ENCODE results near the gene ATXN7.
A peak's percentile ranks its signal among the peaks of the same experiment; 100 is the strongest.

ATXN7 gene

DNA sequence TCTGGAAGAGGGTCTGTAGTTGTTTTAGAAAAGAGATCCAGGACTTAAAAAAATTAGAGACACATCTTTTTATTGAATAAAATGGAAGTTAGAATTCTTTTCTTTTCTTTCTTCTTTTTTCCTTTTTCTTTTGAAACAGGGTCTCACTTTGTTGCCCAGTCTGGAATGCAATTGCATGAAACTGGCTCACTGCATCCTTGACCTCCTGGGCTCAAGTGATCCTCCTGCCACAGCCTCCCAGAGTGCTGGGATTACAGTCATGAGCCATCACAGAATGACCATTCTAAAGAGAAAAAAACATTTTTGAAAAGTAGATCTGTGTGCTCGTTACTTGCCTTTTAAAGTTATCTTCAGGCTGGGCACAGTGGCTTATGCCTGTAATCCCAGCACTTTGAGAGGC lies 3.6 kb downstream of the ATXN7 start:
- no peak for DNase-seq

DNA sequence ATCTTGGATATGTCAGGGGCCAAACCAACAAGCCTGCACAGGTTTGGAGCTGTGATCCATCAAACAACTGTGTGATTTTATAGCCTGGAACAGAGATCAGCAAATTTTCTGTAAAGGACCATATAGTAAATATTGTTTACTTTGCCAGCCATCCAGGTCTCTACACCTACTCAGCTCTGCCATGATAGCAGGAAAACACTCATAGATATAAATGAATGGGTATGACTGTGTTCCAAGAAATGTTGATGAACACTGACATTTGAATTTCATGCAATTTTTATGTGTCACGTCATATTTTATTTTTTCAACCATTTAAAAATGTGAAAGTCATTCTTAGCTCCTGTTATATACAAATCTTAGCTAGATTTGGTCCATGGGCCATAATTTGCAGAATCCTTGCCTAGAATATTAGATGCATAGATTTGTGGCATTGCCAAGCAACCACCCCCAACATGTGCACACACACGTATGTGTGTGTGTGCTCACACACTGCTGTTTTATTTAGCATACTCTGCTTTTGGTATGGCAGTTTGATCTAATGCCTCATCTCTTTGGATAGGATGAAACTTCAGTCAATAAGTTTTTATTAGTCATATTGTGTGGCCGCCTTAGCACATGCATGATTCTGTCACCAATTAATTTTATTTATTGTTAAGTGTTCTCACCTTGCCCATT lies 6.4 kb downstream of the ATXN7 start:
- DNase-seq = no peak

GRCh38 chr3:63870615-63871005 lies 6.9 kb downstream of the ATXN7 start:
- DNase-seq = no peak

- no peak for DNase-seq
Measured at GRCh38 chr3:63872135-63872924, 8.7 kb downstream of the ATXN7 start.

- DNase-seq = no peak
Measured at GRCh38 chr3:63874769-63875168, 11.1 kb downstream of the ATXN7 start.

DNA sequence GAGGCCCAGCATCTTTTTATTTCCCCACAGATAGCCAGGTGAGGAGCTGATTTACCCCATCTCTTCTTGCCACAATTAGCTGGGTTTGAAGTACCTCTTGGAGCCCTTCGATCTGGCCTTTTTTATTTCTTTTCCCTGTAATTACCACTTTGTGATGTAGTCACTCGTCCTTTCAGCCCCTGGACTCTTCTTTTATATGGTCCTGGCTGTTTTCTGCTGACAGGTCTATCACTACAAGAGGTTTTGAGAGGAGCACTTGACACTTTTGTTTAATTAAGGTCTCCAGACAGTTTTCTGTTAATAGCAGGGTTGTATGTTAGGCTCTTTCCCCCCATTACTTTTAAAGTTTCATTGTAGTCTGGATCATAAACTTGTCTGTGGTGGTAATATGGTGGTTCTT lies 11.8 kb downstream of the ATXN7 start:
- no peak for DNase-seq

- no peak for DNase-seq
Measured at GRCh38 chr3:63876260-63876659, 12.6 kb downstream of the ATXN7 start.

- DNase-seq = no peak
Measured at GRCh38 chr3:63877737-63878393, 14.2 kb downstream of the ATXN7 start.

DNA sequence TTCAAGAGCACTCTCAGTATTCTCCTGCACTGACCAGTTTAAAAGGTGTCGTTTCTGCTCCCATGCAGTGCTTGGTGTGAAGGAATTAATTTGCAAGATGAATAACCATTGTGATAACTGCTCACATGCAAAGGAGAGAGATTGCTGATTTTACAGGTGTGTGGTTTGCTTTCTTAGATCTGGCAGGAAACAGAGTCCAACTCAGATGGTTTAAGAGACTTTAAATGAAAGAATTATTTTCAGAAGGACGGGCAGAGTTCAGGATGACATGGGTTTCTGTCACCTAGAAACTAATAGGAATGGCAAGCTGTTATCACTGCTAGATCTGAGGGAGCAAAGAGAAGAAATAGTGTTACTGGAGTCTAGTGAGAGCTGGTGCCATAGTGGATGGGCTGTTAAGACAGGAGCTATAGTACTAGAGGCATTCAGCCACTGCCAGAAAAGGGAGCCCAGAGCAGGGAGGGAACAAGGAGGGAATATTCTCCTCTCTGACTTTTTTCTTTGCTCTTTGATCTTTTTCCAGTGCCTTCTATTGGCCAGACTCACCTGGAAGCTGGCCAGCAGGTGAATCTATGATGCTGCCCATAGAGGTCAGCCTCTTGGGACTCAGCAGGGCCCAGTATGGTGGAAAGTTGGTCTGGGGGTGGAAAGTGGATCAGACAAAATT lies 14.9 kb downstream of the ATXN7 start:
- DNase-seq = no peak

DNA sequence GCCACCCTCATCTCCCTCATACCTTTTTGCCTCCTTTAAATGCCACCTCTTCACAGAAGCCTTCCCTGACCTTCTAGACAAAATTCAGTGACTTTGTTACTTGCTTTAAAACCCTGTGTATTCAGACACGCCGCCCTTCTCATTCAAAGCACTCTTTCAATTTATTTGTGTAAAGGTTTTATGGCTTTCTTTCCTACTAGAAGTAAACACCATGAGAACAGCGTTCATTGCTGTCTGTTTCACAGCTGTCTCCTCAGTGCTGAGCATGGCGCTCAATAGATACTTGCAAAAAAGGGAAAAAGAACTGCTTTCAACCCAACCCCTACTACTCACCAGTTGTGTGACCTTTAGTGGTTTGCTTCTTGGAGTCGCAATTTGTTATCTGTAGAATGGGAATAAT lies 17.0 kb downstream of the ATXN7 start:
- no peak for DNase-seq

- no peak for DNase-seq
Measured at GRCh38 chr3:63886858-63887257, 23.2 kb downstream of the ATXN7 start.

GRCh38 chr3:63891518-63891917 lies 27.9 kb downstream of the ATXN7 start:
- DNase-seq = no peak

GRCh38 chr3:63892773-63893352 lies 29.2 kb downstream of the ATXN7 start:
- no peak for DNase-seq

GRCh38 chr3:63895422-63896189 lies 31.9 kb downstream of the ATXN7 start:
- no peak for DNase-seq

DNA sequence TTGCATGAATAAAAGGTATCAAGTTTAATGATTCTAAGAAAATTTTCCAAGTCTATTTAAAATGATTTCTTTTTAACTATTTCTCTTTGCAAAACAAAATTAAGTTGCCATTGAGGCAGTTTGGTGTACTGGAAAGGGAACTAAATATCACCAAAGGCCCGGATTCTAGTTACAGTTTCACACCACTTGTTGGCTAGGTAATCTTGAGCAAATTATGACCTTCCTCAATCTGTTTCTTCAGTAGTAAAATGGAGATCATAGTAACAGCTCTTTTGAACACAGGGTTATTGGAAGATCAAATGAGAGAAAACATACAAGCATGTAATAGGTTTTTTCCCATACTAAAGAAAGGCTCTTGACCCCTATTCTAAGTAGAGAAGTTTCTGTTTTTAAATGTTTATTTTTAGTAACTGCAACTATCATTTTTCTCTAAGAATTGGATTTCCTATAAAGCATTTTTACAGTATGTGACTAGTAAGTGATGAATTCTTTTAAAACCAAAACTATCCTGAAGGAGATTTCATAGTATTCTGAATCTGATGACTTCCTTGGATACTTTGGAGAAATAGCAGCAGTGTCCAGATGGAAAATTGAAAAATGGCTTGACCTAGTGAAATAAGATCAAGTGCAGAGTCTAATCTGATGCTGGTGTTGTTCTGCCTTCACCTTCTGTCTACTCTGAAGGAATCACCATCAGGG lies 32.8 kb downstream of the ATXN7 start:
- no peak for DNase-seq

- DNase-seq = no peak
Measured at GRCh38 chr3:63900010-63900409, 36.3 kb downstream of the ATXN7 start.

GRCh38 chr3:63900459-63900858 lies 36.8 kb downstream of the ATXN7 start:
- peak; percentile 47 for DNase-seq

DNA sequence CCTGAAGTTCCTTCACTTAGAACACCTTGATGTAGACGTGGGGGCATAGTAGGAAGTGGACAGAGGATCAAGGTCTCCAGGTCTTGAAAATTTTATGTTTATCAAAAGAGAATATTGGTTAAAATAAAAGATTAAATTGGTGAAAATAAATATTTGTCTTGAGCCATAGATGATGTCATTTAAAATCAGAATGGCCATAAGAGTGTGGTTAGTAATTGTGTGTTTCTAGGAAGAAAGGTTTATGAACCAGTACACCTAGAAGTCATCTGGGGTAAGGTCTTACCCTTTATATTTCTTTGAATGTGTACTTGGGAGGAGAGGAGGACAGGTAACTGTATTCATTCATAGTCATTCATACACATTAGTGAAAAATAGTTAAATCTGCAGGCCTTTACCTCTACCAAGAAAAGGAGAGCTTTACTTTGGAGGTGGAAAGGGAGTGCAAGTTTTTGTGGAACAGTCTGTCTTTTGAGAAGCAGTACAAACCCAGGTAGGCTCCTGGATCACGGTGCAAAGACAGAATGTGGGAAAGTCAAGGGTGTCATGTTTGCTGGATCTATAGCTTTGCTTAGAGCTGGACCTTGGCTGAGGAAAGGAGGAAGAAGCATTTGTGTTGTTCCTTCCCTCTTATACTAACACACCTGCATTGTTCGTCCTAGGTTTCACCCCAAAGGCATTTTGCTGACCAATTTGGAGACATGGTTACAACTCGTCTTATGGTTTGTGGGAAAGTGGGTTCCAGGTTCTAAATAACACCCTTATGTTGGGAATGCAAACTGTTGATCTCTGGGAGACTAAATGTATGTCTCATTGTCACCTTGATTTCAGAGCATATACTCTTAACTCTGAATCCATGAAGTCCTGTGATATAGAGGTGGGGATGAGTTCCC lies 42.3 kb downstream of the ATXN7 start:
- no peak for DNase-seq

GRCh38 chr3:63908081-63908736 lies 44.5 kb downstream of the ATXN7 start:
- no peak for DNase-seq

- no peak for DNase-seq
Measured at GRCh38 chr3:63908776-63909175, 45.1 kb downstream of the ATXN7 start.

All from NCI-H510A (cell line).